HEK293 (cell line): ENCODE data around the gene CDCP2.

Source experiments
- CTCF ChIP-seq: fragments of 450-650 bp; formaldehyde crosslinking; IDR thresholded peaks from 2 replicates; pipeline ENCODE4 v1.5.1; 2016; ENCODE audit warnings: missing biosample characterization, missing genetic modification characterization
- OSR2 ChIP-seq: fragments of 450-650 bp; formaldehyde crosslinking; IDR thresholded peaks from 2 replicates; pipeline ENCODE4 v1.5.1; 2016; ENCODE audit warnings: missing biosample characterization, missing genetic modification characterization
- ZNF174 ChIP-seq: fragments of 450-650 bp; formaldehyde crosslinking; IDR thresholded peaks from 2 replicates; pipeline ENCODE4 v1.5.0; 2017; ENCODE audit warnings: missing biosample characterization, mild to moderate bottlenecking, missing genetic modification characterization
- ZNF426 ChIP-seq: fragments of 450-650 bp; formaldehyde crosslinking; IDR thresholded peaks from 2 replicates; pipeline ENCODE4 v1.5.1; 2017; ENCODE audit warnings: missing biosample characterization, missing genetic modification characterization, mild to moderate bottlenecking, inconsistent platforms, moderate library complexity
- ZNF76 ChIP-seq: fragments of 450-650 bp; formaldehyde crosslinking; IDR thresholded peaks from 2 replicates; pipeline ENCODE4; 2016; ENCODE audit warnings: low read depth, missing biosample characterization, missing genetic modification characterization, borderline replicate concordance
- TF ChIP-seq, protein P1 (sequence below): fragments of 450-650 bp; formaldehyde crosslinking; IDR thresholded peaks from 2 replicates; pipeline ENCODE4 v1.5.1; 2016; ENCODE audit warnings: missing biosample characterization, missing genetic modification characterization, borderline replicate concordance
- TF ChIP-seq, protein P2 (sequence below): fragments of 450-650 bp; formaldehyde crosslinking; IDR thresholded peaks from 2 replicates; pipeline ENCODE4 v1.5.1; 2016; ENCODE audit warnings: missing biosample characterization, missing genetic modification characterization
- TF ChIP-seq, protein P3 (sequence below): fragments of 450-650 bp; formaldehyde crosslinking; IDR thresholded peaks from 2 replicates; pipeline ENCODE4 v1.5.1; 2016; ENCODE audit warnings: missing biosample characterization, missing genetic modification characterization
- TF ChIP-seq, protein P4 (sequence below): fragments of 450-650 bp; formaldehyde crosslinking; IDR thresholded peaks from 2 replicates; pipeline ENCODE4 v1.5.1; 2016; ENCODE audit warnings: missing biosample characterization, missing genetic modification characterization, borderline replicate concordance

- TF ChIP-seq, protein P1, sequence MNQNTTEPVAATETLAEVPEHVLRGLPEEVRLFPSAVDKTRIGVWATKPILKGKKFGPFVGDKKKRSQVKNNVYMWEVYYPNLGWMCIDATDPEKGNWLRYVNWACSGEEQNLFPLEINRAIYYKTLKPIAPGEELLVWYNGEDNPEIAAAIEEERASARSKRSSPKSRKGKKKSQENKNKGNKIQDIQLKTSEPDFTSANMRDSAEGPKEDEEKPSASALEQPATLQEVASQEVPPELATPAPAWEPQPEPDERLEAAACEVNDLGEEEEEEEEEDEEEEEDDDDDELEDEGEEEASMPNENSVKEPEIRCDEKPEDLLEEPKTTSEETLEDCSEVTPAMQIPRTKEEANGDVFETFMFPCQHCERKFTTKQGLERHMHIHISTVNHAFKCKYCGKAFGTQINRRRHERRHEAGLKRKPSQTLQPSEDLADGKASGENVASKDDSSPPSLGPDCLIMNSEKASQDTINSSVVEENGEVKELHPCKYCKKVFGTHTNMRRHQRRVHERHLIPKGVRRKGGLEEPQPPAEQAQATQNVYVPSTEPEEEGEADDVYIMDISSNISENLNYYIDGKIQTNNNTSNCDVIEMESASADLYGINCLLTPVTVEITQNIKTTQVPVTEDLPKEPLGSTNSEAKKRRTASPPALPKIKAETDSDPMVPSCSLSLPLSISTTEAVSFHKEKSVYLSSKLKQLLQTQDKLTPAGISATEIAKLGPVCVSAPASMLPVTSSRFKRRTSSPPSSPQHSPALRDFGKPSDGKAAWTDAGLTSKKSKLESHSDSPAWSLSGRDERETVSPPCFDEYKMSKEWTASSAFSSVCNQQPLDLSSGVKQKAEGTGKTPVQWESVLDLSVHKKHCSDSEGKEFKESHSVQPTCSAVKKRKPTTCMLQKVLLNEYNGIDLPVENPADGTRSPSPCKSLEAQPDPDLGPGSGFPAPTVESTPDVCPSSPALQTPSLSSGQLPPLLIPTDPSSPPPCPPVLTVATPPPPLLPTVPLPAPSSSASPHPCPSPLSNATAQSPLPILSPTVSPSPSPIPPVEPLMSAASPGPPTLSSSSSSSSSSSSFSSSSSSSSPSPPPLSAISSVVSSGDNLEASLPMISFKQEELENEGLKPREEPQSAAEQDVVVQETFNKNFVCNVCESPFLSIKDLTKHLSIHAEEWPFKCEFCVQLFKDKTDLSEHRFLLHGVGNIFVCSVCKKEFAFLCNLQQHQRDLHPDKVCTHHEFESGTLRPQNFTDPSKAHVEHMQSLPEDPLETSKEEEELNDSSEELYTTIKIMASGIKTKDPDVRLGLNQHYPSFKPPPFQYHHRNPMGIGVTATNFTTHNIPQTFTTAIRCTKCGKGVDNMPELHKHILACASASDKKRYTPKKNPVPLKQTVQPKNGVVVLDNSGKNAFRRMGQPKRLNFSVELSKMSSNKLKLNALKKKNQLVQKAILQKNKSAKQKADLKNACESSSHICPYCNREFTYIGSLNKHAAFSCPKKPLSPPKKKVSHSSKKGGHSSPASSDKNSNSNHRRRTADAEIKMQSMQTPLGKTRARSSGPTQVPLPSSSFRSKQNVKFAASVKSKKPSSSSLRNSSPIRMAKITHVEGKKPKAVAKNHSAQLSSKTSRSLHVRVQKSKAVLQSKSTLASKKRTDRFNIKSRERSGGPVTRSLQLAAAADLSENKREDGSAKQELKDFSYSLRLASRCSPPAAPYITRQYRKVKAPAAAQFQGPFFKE (tag by site-specific recombination): no peak
- TF ChIP-seq, protein P2, sequence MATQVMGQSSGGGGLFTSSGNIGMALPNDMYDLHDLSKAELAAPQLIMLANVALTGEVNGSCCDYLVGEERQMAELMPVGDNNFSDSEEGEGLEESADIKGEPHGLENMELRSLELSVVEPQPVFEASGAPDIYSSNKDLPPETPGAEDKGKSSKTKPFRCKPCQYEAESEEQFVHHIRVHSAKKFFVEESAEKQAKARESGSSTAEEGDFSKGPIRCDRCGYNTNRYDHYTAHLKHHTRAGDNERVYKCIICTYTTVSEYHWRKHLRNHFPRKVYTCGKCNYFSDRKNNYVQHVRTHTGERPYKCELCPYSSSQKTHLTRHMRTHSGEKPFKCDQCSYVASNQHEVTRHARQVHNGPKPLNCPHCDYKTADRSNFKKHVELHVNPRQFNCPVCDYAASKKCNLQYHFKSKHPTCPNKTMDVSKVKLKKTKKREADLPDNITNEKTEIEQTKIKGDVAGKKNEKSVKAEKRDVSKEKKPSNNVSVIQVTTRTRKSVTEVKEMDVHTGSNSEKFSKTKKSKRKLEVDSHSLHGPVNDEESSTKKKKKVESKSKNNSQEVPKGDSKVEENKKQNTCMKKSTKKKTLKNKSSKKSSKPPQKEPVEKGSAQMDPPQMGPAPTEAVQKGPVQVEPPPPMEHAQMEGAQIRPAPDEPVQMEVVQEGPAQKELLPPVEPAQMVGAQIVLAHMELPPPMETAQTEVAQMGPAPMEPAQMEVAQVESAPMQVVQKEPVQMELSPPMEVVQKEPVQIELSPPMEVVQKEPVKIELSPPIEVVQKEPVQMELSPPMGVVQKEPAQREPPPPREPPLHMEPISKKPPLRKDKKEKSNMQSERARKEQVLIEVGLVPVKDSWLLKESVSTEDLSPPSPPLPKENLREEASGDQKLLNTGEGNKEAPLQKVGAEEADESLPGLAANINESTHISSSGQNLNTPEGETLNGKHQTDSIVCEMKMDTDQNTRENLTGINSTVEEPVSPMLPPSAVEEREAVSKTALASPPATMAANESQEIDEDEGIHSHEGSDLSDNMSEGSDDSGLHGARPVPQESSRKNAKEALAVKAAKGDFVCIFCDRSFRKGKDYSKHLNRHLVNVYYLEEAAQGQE (tag by site-specific recombination): no peak
- TF ChIP-seq ZNF76 (tag by site-specific recombination) (no peak), CTCF (no peak), ZNF426 (tag by site-specific recombination) (no peak), ZNF174 (tag by site-specific recombination) (no peak), OSR2 (no peak)
- TF ChIP-seq, protein P3, sequence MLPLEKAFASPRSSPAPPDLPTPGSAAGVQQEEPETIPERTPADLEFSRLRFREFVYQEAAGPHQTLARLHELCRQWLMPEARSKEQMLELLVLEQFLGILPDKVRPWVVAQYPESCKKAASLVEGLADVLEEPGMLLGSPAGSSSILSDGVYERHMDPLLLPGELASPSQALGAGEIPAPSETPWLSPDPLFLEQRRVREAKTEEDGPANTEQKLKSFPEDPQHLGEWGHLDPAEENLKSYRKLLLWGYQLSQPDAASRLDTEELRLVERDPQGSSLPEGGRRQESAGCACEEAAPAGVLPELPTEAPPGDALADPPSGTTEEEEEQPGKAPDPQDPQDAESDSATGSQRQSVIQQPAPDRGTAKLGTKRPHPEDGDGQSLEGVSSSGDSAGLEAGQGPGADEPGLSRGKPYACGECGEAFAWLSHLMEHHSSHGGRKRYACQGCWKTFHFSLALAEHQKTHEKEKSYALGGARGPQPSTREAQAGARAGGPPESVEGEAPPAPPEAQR (tag by site-specific recombination): no peak
- TF ChIP-seq, protein P4, sequence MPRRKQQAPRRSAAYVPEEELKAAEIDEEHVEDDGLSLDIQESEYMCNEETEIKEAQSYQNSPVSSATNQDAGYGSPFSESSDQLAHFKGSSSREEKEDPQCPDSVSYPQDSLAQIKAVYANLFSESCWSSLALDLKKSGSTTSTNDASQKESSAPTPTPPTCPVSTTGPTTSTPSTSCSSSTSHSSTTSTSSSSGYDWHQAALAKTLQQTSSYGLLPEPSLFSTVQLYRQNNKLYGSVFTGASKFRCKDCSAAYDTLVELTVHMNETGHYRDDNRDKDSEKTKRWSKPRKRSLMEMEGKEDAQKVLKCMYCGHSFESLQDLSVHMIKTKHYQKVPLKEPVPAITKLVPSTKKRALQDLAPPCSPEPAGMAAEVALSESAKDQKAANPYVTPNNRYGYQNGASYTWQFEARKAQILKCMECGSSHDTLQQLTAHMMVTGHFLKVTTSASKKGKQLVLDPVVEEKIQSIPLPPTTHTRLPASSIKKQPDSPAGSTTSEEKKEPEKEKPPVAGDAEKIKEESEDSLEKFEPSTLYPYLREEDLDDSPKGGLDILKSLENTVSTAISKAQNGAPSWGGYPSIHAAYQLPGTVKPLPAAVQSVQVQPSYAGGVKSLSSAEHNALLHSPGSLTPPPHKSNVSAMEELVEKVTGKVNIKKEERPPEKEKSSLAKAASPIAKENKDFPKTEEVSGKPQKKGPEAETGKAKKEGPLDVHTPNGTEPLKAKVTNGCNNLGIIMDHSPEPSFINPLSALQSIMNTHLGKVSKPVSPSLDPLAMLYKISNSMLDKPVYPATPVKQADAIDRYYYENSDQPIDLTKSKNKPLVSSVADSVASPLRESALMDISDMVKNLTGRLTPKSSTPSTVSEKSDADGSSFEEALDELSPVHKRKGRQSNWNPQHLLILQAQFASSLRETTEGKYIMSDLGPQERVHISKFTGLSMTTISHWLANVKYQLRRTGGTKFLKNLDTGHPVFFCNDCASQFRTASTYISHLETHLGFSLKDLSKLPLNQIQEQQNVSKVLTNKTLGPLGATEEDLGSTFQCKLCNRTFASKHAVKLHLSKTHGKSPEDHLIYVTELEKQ (tag by site-specific recombination): no peak
These were observed 15.2 kb downstream of the CDCP2 start for GRCh38 chr1:54137534-54138061.
